Measurements from ENCODE around the gene ELOB.

The ELOB gene

DNA sequence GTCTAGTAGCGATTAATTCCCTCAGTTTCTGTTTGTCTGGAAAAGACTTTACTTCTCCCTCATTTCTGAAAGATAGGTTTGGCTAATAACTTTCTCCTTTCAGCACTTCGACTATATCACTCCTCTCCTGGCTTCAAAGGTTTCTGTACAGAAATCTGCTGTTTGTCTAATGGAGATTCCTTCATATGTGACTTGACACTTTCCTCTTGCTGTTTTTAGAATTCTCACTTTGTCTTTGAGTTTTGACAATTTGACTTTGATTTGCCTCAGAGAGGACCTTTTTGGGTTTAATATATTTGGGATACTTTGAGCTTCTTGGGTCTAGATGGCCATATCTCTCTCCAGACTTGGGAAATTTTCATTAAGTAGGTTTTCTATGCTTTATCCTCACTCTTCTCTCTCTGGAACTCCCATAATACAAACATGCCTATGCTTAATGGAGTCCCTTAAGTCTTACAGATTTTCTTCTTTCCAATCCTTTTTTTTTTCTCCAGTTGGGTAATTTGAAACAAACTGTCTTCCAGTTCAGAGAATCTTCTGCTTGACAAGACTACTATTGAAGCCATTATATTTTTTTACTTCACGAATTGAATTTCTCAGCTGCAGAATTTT lies 32.2 kb upstream of the ELOB start:
- DNase-seq = no peak

DNA sequence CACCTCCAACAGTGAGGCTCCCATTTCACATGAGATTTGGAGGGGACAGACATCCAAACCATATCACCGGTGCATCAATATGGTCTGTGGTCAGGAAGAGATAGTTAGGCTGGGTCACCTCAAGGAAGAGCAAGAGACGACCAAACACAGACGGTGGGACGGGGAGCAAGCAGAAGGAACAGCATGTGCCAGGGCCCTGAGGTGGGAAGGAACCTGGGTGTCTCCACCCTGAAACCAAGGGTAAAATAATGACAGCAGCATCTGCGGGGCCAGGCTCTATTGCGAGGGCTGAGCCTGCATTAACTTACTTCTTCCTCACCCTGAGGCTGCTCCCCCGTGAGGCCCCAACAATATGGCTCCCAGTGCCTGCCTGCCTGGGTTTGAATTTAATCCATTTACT lies 31.1 kb upstream of the ELOB start:
- DNase-seq = no peak

DNA sequence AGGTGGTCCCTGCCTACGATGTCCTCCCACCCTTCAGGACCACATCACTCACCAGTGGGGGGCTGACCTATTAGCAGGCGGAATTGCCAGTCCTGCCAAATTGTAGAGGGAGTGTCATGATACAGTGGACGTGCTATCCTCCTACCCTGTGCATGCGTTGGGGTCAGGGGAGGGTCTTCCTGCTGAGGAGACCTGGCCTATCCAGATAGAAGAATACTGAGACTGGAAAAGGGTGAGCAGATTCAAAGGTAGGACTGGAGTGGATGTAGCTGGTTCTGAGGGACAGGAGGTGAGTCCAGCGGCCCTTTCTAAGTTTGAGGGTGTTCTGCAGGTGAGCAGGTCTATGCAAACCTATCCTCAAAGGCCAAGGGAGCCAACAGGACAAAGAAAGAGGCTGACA lies 29.2 kb upstream of the ELOB start:
- no peak for DNase-seq

DNA sequence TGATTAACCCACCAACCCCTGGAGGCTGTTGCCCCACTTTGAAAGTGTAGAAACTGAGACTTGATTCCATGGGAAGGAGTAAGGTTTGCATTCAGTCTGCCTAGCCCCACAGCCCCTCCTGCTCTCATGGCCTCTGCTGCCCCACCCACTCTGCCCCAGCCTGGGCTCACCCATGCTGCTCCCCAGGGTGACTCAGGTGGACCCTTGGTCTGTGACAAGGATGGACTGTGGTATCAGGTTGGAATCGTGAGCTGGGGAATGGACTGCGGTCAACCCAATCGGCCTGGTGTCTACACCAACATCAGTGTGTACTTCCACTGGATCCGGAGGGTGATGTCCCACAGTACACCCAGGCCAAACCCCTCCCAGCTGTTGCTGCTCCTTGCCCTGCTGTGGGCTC lies 27.6 kb upstream of the ELOB start:
- DNase-seq = no peak

DNA sequence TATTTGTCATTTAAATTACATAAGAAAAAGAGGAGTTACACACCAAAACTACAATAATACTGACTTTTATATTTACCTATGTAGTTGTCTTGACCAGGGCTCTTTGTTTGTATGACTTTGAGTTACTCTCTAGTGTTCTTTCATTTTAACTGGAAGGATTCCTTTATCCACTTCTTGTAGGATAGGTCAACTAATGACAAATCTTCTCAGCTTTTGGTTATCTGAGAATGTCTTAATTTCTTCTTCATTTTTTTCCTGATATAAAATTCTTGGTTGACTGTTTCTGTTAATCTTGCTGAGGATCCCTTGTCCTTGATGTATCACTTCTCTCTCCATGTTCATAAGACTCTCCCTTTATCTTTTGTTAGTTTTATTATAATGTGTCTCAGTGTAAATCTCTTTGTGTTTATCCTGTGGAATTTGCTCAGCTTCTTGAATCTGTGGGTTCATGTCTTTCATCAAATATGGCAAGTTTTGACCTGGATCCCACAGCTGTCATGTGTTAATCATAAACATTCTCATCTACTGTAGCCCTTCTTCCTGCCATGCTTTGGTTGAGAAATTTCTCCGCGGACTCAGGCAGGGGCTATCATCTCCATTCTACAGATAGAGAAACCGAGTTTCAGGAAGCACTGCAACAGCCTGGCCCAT lies 26.6 kb upstream of the ELOB start:
- no peak for DNase-seq

DNA sequence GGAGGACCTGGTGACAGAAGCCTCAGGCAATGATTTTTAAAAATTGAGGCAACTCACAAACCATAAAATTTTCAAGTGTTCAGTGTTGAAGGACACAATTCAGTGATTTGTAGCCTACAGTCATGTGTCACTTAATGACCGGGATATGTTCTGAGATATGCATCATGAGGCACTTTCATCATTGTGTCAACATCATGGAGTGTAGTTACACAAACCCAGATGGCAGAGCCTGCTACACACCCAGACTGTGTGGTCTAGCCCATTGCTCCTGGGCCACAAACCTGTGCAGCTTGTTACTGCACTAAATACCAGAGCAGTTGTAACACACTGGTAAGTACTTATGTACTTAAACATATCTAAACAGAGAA lies 22.8 kb upstream of the ELOB start:
- DNase-seq = no peak

DNA sequence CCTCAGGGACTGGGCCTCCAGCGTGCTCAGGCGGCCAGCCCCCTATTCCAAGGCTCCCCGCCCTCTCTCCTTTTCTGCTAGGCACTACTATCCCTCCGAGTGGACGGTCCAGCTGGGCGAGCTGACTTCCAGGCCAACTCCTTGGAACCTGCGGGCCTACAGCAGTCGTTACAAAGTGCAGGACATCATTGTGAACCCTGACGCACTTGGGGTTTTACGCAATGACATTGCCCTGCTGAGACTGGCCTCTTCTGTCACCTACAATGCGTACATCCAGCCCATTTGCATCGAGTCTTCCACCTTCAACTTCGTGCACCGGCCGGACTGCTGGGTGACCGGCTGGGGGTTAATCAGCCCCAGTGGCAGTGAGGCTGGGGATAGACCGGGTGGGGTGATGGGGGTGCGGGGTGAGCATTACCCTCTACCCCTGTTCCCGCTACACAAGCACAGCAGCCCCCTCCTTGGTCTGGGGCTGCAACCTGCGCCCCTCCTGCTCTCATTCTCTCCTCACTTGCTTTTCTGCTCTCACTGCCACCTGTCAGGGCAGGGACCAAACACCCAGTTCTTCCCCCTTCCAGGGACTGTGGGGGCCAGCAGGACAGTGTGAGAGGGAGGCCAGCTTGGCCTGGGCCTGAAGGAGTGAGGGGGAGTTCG lies 22.3 kb upstream of the ELOB start:
- no peak for DNase-seq

DNA sequence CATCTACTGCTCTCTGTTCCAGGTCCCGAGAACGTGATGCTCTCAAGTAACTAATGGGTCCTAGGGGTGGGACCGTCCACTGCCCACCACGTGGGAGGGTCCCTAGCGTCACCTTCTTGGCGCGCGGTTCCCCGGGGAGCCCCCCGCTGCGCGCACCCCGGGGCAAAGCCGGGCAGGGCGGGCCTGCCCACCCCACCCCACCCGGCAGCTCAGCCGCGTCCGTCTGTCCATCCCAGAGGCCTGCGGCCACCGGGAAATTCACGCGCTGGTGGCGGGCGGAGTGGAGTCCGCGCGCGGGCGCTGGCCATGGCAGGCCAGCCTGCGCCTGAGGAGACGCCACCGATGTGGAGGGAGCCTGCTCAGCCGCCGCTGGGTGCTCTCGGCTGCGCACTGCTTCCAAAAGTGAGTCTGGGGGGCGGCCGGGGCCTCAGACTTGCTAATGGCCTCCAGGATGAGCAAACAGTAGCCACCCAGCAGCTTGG lies 21.7 kb upstream of the ELOB start:
- no peak for DNase-seq

DNA sequence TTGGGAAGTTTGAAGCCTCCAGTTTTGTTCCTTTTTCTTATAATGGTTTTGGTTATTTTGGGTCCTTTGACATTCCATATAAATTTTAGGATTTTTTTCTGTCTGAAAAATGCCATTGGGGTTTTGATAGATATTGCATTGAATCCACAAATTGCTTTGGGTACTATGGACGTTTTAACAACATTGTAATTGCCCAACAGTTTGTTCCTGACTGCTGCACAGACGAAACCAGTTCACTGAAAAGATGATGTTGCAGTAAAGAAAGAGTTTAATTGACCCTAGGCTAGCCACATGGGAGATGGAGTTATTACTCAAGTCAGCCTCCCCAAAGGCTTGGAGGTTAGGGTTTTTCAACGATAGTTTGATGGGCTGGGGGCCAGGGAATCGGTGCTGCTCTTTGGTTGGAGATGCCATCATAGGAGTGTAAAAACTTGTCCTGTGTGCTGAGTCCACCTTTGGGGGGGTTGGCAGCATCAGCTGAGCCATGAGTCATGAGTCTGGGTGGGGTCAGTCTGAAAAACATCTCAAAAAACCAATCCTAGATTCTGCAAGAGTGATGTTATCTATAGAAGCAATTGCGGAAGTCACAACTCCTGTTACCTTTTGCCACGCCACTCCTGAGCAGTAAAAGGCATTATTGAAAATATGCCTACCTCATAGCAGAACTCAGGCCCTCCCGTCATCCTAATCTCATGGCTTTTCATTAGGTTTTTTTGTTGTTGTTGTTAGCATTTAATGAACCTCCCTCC lies 18.5 kb upstream of the ELOB start:
- DNase-seq = no peak

DNA sequence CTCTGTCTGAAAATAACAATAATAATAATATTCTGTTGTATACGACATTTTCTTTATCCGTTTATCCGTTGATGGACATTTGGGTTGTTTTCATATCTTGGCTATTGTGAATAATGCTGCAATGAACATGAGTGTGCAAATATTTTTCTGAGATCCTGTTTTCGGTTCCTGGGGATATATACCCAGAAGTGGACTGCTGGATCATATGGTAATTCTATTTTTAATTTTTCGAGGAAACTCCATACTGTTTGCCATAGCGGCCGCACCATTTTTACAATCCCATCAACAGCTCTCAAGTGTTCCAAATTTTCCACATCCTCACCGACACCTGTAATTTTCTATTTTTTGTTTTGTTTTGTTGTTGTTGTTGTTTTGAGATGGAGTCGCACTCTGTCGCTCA lies 15.9 kb upstream of the ELOB start:
- DNase-seq = no peak

DNA sequence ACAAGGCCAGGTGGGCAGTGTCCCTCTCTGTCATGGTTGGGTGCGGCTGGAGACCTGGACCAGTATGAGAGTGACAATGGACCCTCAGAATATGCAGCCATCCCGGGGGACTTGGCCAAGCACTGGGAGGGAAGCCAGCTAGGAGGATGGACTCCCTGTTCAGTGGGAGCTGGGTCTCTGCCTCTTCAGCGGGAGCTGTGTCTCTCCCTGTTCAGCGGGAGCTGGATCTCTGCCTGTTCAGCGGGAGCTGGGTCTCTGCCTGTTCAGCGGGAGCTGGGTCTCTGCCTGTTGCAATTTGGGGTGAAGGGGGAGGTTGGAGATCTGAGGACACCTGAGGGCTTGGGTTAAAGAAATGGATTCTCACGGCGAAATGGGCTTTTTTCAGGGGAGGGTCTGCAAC lies 14.1 kb upstream of the ELOB start:
- DNase-seq = no peak

DNA sequence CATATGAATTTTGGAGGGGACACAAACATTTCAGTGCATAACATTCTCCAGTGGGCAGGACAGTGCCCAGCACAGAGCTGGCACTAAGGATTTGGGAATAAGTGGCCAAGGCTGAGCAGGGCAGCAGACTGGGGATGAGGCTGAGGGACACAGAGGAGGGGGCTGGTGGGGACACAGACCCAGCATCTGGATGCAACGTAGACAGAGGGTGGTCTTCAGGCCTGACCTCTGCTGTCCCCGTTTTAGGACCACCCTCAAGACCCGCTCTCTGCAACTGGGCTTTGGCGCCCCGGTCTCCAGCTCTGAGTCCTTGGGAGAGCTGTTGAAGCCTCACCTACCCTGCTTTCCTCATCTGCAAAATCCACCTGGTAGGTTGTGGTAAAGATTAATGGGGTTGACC lies 13.6 kb upstream of the ELOB start:
- DNase-seq = no peak

DNA sequence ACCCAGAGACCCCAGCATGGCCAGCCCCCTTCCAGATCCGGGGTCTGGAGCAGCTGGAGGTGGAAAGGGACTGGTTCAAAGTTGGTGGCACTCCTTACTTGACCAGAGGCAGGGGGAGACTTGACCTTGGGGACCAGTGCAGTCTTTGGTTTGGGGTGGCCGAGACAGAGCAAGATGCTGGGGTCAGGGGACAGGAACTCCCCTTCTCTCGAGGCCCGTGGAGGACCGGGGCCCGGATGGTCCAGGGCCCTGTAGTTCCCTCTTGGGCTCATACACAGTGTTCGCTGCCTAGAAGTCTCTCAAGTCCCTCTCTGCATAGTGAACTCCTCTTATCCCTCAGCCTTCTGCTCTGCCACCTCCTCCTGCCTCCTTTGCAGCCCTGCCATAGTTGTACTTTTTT lies 10.9 kb upstream of the ELOB start:
- DNase-seq = no peak

DNA sequence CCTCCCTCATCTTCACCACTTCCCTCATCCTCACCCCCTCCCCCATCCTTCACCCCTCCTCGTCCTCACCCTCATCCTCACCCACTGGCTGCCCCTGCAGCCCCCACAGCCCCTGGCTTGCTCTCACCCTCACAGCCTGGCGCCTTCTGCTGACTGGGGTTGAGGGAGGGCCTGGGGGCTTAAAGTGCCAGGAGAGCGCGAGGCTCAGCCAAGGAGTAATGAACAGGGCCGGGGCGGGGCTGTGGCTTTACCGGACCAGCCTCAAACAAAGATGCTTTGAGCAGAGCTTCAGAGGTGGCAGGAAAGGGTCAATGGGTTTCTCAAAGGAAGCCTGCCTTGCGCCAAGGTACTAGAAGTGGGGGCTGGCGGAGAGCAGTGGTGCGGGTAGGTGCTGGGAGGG lies 10.3 kb upstream of the ELOB start, which contains the start of gene PRSS33:
Gene PRSS33, minus strand, starts transcription at position 155 of the 400 bp plus-strand sequence. CDS start 1,013 bp downstream, outside the sequence.
- DNase-seq = no peak

DNA sequence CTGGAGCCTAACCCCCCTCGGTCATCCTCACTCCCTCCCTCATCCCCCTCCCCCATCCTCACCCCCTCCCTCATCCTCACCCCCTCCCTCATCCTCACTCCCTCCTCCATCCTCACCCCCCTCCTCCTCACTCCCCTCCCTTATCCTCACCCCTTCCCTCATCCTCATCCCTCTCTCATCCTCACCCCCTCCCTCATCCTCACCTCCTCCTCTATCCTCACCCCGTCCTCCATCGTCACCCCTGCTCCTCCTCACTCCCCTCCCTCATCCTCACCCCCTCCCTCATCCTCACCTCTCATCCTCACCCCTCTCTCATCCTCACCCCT lies 9.7 kb upstream of the ELOB start:
- DNase-seq = no peak

DNA sequence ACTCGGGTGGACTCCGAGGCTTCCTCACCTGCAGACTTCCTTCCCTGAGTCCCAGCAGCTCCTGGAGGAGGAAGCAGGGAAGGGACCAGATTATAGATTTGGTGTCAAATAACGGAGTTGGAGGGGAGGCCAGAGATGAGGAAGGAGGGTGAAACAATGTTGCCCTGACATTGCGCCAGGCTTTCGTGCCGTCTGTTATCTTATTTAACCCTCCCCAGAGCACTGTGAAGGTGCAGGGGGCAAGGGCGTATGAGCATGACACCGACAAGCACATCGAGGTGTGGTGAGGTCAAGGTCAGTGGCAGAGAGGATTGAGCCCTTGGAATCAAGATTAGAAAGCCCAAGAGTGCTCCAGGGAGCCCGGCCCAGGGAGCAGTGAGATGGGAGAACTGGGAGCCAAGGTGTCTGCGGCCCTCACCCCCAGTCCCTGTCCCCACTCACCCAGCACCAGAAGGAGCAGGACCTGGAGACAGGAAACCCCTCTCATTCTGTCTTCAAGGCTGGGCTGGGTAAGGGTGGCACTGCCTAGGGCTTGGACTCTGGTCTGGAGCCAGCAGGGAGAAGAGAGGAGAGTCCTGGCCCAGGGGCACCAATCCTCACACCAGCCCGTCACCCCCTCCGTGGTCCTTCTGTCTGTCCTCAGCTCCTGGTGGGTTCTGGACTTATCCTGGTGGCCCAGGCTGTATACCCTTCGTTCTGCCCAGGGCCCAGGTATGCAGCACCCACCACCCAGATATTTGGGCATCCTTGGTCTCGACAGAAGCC lies 9.2 kb upstream of the ELOB start:
- DNase-seq = no peak

DNA sequence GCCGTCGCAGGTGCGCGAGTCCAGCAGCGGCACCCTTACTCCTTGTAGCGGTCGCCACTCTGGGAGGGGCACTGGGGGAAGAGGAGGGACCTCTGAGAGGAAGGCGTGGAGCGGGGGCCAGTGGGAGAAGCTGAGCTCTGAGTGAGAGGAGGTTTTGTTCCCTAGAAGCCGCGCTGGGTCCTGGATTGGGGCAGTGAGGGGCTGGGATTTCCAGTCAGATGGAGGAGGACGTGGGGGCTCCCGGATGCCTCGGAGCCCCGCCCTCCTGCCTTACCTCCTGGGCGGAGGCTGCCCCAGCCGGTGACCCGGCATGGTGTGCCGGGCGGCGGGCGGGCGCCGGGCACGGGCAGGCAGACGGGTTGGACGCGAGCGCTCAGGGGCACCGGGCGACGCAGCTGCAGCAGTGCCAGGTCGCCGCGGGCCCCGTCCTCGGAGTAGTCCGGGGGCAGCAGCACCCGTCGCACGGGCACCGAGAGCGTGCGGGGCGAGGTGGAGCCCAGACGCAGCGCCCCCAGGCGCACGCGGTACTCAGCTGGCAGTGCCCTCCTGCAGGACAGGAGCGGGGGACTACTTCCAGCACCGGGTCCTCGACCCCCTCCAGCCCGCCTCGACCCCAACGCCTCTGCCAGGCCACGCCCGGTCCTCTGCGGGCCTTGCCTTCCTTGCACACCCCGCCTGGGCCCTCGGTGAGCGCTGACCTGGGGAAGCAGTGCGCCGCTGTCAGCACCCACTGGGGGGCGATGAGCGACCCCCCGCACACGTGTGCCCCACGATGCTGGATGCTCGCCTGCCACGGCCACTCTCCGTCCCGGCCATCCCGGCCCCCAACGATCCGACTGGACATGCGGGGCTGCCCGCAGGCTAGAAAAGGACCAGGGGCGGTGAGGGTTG lies 8.3 kb upstream of the ELOB start:
- peak; percentile 34 for DNase-seq

DNA sequence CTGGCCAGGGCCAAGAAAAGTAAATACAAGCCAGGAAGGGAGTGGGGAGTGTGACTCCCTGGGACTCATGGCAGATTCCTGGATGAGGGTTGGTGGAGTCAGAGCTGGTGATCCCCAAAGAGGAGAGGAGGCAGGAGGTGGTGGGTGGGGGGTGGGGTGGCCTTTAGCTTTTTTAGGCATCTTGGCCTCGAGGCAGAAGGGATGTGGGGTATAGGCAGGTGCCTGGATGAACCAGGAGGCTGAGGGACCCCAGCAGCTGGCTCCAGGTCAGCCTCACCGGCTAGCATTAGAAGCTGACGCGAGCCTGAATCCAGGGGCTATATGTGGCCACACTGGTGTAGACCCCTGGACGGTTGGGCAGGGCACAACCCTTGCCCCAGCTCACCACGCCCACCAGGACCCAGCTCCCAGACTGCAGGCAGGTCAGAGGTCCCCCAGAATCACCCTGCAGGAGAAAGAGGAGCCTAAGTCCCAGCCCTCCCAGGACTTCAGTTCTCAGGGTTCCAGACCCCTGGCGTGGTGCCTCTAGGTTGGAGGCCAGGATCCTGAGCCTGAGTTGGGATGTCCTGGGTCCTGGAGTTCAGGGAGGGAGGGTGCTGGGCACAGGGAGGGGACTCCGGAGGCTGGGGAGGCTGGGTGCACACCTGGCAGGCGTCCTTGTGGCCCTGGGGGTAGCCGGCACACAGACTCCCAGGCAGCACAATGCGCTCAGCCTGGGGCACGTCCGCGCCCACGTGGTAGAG lies 7.4 kb upstream of the ELOB start:
- DNase-seq = no peak

DNA sequence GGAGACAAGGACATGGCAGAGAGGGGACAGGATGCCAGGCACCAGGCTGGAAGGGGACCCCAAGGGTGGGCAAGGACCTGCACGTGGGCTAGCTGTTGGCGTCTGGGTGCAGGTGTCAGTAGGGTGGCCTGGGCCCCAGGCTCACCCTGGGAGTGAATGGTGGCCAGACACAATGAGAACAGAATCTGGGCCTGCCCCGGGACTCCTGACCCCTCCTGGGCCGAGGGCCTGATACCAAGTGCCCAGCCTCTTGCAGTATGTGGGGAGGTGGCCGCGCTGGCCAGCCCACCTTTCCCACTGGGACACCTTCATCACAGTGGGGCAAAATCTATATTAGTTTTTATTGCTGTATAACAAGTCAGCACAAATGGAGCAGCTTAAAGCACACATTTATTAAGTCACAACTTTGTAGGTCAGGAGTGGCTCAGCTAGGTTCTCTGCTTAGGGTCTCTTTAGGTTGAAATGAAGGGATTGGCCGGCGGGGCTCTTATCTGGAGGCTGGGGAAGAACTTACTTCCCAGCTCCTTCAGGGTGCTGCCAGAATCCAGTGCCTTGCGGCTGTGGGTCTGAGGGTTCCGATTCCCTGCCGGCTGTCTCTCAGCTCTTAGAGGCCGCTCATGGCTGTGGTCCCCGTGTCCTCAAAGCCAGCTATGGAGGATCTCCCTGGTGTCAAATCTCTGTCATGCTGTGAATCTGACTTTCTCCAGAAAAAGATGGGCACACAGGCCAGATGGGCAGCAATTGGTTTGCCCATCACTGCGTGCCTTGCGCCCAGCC lies 6.7 kb upstream of the ELOB start:
- no peak for DNase-seq

DNA sequence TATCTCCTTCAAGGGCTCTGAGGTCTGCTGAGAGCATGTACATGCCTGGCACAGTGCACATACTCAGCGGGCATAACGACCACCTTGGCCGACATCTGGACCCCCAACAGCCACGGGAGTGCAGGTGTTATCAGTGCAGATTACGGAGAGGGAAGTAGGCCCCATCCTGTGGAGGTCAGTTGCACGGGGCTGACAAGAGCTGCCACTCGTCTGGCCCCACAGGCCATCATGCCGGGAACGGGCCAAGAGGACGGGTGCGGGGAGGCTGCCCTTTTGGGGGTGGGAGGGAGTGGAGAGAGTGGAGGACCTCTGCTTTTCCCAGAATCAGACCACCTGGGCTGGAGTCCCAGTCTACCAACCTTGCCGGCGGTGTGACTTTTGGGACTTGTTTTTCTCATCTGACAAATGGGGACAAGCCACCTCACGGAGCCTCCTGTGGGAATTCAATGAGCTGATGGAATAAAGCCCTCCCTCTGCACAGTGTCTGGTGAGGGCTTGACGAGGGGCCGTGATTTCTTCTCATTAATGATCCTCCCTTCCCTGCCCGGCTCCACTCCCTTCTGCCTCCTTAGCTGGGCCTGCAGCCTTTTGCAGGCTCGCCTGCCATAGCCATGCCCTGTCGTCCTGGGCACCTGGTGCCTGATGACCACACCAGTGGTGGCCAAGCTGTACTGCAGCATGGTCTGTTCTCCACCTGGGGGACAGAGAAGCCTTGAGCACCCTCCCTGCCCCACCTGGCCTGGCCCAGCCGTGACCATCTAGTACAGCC lies 5.7 kb upstream of the ELOB start:
- DNase-seq = no peak

Measured in CD4-positive, alpha-beta T cell treated with Interleukin-10 for 1 hour (primary cell).